HG03354 (cell line): ENCODE results near the gene WLS.
"Not testable (repeated sequence)": the region's sequence is repeated elsewhere in the genome, so short reads cannot be mapped to it uniquely, and the experiment has no call there.

ENCODE experiments used
- ATAC-seq: cut with Tn5 transposase; IDR thresholded peaks from one replicate; pipeline ENCODE4 v1.9.1; 2021; ENCODE audit warnings: mild to moderate bottlenecking; ENCODE audit not compliant: unreplicated experiment, poor library complexity, severe bottlenecking

Gene WLS

GRCh38 chr1:68232289-68233148 is at the start of gene WLS:
TSS of gene WLS (minus strand) at chr1:68232523. CDS start at chr1:68232299, 224 bp downstream.
- no peak for ATAC-seq

- no peak for ATAC-seq
These were observed 48.0 kb upstream of the WLS start for GRCh38 chr1:68280286-68280685.

GRCh38 chr1:68279846-68280245 is 47.5 kb upstream of the WLS start:
- ATAC-seq = no peak

GRCh38 chr1:68278221-68278620 is 45.9 kb upstream of the WLS start:
- ATAC-seq = no peak

GRCh38 chr1:68276448-68276847 is 44.1 kb upstream of the WLS start:
- no peak for ATAC-seq

GRCh38 chr1:68273530-68273929 is 41.2 kb upstream of the WLS start:
- no peak for ATAC-seq

GRCh38 chr1:68271596-68271995 is 39.3 kb upstream of the WLS start:
- ATAC-seq = no peak

GRCh38 chr1:68270951-68271350 is 38.6 kb upstream of the WLS start:
- ATAC-seq = no peak

- no peak for ATAC-seq
These were observed 37.5 kb upstream of the WLS start for GRCh38 chr1:68269637-68270430.

GRCh38 chr1:68268896-68269483 is 36.7 kb upstream of the WLS start:
- ATAC-seq = no peak

GRCh38 chr1:68256824-68257223 is 24.5 kb upstream of the WLS start:
- not testable (repeated sequence) for ATAC-seq

GRCh38 chr1:68255301-68255700 is 23.0 kb upstream of the WLS start:
- no peak for ATAC-seq

- ATAC-seq = no peak
These were observed 22.4 kb upstream of the WLS start for GRCh38 chr1:68254667-68255226.

- no peak for ATAC-seq
These were observed 4.7 kb upstream of the WLS start for GRCh38 chr1:68237040-68237439.

GRCh38 chr1:68234094-68234493 is 1.8 kb upstream of the WLS start:
- ATAC-seq = no peak

GRCh38 chr1:68233202-68233601 is 879 bp upstream of the WLS start:
- no peak for ATAC-seq

- ATAC-seq = no peak
These were observed 565 bp downstream of the WLS start for GRCh38 chr1:68231627-68232288.

GRCh38 chr1:68230901-68231626 is 1.3 kb downstream of the WLS start:
- no peak for ATAC-seq

GRCh38 chr1:68230484-68230802 is 1.9 kb downstream of the WLS start:
- no peak for ATAC-seq
